ENCODE results near the gene NCR2.

NCR2 gene

GRCh38 chr6:41396335-41396734 lies 60.9 kb downstream of the NCR2 start:
- TF ChIP-seq CTCF (IDR thresholded peaks at IDR 0.05; ENCODE audit: poor library complexity, severe bottlenecking) = no peak
- no peaks in the 10 kb centered on the region for H3K36me3 ChIP-seq (ENCODE audit: low read depth)
- H3K27me3 ChIP-seq (ENCODE audit: insufficient read depth, poor library complexity, severe bottlenecking) = peaks cover 25% of the 10 kb centered on the region
- no peaks in the 10 kb centered on the region for H3K4me1 ChIP-seq (ENCODE audit: insufficient read depth, poor library complexity, severe bottlenecking)
- ATAC-seq (ENCODE audit: low read depth) (no peak), DNase-seq (ENCODE audit: low spot score) (no peak)
- H3K4me3 ChIP-seq (ENCODE audit: severe bottlenecking) = no peak overlapping the region
- H3K9me3 ChIP-seq (ENCODE audit: severe bottlenecking) = peaks cover 3% of the 10 kb centered on the region
- H3K27ac ChIP-seq (ENCODE audit: poor library complexity, severe bottlenecking) = no peak overlapping the region

GRCh38 chr6:41399424-41399823 lies 64.0 kb downstream of the NCR2 start:
- Histone ChIP-seq H3K9me3 (ENCODE audit: severe bottlenecking) (no peaks in the 10 kb centered on the region), H3K36me3 (ENCODE audit: low read depth) (no peaks in the 10 kb centered on the region), H3K27ac (ENCODE audit: poor library complexity, severe bottlenecking) (no peak overlapping the region), H3K4me3 (ENCODE audit: severe bottlenecking) (no peak overlapping the region), H3K27me3 (ENCODE audit: insufficient read depth, poor library complexity, severe bottlenecking) (peaks cover 25% of the 10 kb centered on the region), H3K4me1 (ENCODE audit: insufficient read depth, poor library complexity, severe bottlenecking) (no peaks in the 10 kb centered on the region)
- DNase-seq (ENCODE audit: low spot score) = no peak
- TF ChIP-seq CTCF (IDR thresholded peaks at IDR 0.05; ENCODE audit: poor library complexity, severe bottlenecking) = no peak
- no peak for ATAC-seq (ENCODE audit: low read depth)

Data from RWPE2 (cell line).